ENCODE measurements around the gene POC1A.
"Not testable (repeated sequence)": the region's sequence is repeated elsewhere in the genome, so short reads cannot be mapped to it uniquely, and the experiment has no call there.

The POC1A gene

GRCh38 chr3:52181543-52181942 is 27.3 kb upstream of the POC1A start:
- Histone ChIP-seq H3K27me3 (ENCODE audit: control insufficient read depth, insufficient read depth, low read length) (no peaks in the 10 kb centered on the region), H3K4me3 (ENCODE audit: low read length) (no peak overlapping the region), H3K36me3 (ENCODE audit: control insufficient read depth, insufficient read depth, low read length) (no peaks in the 10 kb centered on the region), H3K4me1 (ENCODE audit: control insufficient read depth, insufficient read depth, low read length) (no peaks in the 10 kb centered on the region), H3K9ac (ENCODE audit: low read length) (no peak overlapping the region), H3K27ac (ENCODE audit: low read depth, low read length) (no peak overlapping the region)

- no peaks in the 10 kb centered on the region for H3K4me1 ChIP-seq (ENCODE audit: control insufficient read depth, insufficient read depth, low read length)
- no peak overlapping the region for H3K27ac ChIP-seq (ENCODE audit: low read depth, low read length)
- H3K27me3 ChIP-seq (ENCODE audit: control insufficient read depth, insufficient read depth, low read length), result no peaks in the 10 kb centered on the region
- no peaks in the 10 kb centered on the region for H3K36me3 ChIP-seq (ENCODE audit: control insufficient read depth, insufficient read depth, low read length)
- no peak overlapping the region for H3K9ac ChIP-seq (ENCODE audit: low read length)
- no peak overlapping the region for H3K4me3 ChIP-seq (ENCODE audit: low read length)
Measured at GRCh38 chr3:52178537-52178936, 24.3 kb upstream of the POC1A start.

GRCh38 chr3:52178126-52178525 is 23.9 kb upstream of the POC1A start:
- H3K4me1 ChIP-seq (ENCODE audit: control insufficient read depth, insufficient read depth, low read length); H3K9ac ChIP-seq (ENCODE audit: low read length); H3K27me3 ChIP-seq (ENCODE audit: control insufficient read depth, insufficient read depth, low read length); H3K4me3 ChIP-seq (ENCODE audit: low read length); H3K27ac ChIP-seq (ENCODE audit: low read depth, low read length); H3K36me3 ChIP-seq (ENCODE audit: control insufficient read depth, insufficient read depth, low read length): not testable (repeated sequence)

GRCh38 chr3:52177701-52178042 is 23.4 kb upstream of the POC1A start:
- Histone ChIP-seq H3K27me3 (ENCODE audit: control insufficient read depth, insufficient read depth, low read length) (no peaks in the 10 kb centered on the region), H3K4me1 (ENCODE audit: control insufficient read depth, insufficient read depth, low read length) (no peaks in the 10 kb centered on the region), H3K36me3 (ENCODE audit: control insufficient read depth, insufficient read depth, low read length) (no peaks in the 10 kb centered on the region), H3K27ac (ENCODE audit: low read depth, low read length) (no peak overlapping the region), H3K9ac (ENCODE audit: low read length) (no peak overlapping the region), H3K4me3 (ENCODE audit: low read length) (no peak overlapping the region)

- H3K9ac ChIP-seq (ENCODE audit: low read length), result no peak overlapping the region
- no peak overlapping the region for H3K27ac ChIP-seq (ENCODE audit: low read depth, low read length)
- H3K4me1 ChIP-seq (ENCODE audit: control insufficient read depth, insufficient read depth, low read length), result no peaks in the 10 kb centered on the region
- no peaks in the 10 kb centered on the region for H3K27me3 ChIP-seq (ENCODE audit: control insufficient read depth, insufficient read depth, low read length)
- H3K36me3 ChIP-seq (ENCODE audit: control insufficient read depth, insufficient read depth, low read length), result no peaks in the 10 kb centered on the region
- no peak overlapping the region for H3K4me3 ChIP-seq (ENCODE audit: low read length)
Measured at GRCh38 chr3:52176951-52177700, 22.9 kb upstream of the POC1A start.

GRCh38 chr3:52176180-52176752 is 22.0 kb upstream of the POC1A start:
- Histone ChIP-seq H3K4me1 (ENCODE audit: control insufficient read depth, insufficient read depth, low read length) (no peaks in the 10 kb centered on the region), H3K9ac (ENCODE audit: low read length) (no peak overlapping the region), H3K36me3 (ENCODE audit: control insufficient read depth, insufficient read depth, low read length) (no peaks in the 10 kb centered on the region), H3K4me3 (ENCODE audit: low read length) (no peak overlapping the region), H3K27me3 (ENCODE audit: control insufficient read depth, insufficient read depth, low read length) (no peaks in the 10 kb centered on the region), H3K27ac (ENCODE audit: low read depth, low read length) (no peak overlapping the region)

- Histone ChIP-seq H3K27me3 (ENCODE audit: control insufficient read depth, insufficient read depth, low read length) (no peaks in the 10 kb centered on the region), H3K27ac (ENCODE audit: low read depth, low read length) (no peak overlapping the region), H3K4me1 (ENCODE audit: control insufficient read depth, insufficient read depth, low read length) (no peaks in the 10 kb centered on the region), H3K4me3 (ENCODE audit: low read length) (no peak overlapping the region), H3K36me3 (ENCODE audit: control insufficient read depth, insufficient read depth, low read length) (no peaks in the 10 kb centered on the region), H3K9ac (ENCODE audit: low read length) (no peak overlapping the region)
Measured at GRCh38 chr3:52175416-52176179, 21.4 kb upstream of the POC1A start.

- Histone ChIP-seq H3K4me3 (ENCODE audit: low read length) (no peak overlapping the region), H3K36me3 (ENCODE audit: control insufficient read depth, insufficient read depth, low read length) (no peaks in the 10 kb centered on the region), H3K9ac (ENCODE audit: low read length) (no peak overlapping the region), H3K4me1 (ENCODE audit: control insufficient read depth, insufficient read depth, low read length) (no peaks in the 10 kb centered on the region), H3K27ac (ENCODE audit: low read depth, low read length) (no peak overlapping the region), H3K27me3 (ENCODE audit: control insufficient read depth, insufficient read depth, low read length) (no peaks in the 10 kb centered on the region)
Measured at GRCh38 chr3:52174896-52175295, 20.7 kb upstream of the POC1A start.

GRCh38 chr3:52173101-52173500 is 18.9 kb upstream of the POC1A start:
- Histone ChIP-seq H3K4me3 (ENCODE audit: low read length) (no peak overlapping the region), H3K27ac (ENCODE audit: low read depth, low read length) (no peak overlapping the region), H3K36me3 (ENCODE audit: control insufficient read depth, insufficient read depth, low read length) (no peaks in the 10 kb centered on the region), H3K9ac (ENCODE audit: low read length) (no peak overlapping the region), H3K27me3 (ENCODE audit: control insufficient read depth, insufficient read depth, low read length) (no peaks in the 10 kb centered on the region), H3K4me1 (ENCODE audit: control insufficient read depth, insufficient read depth, low read length) (no peaks in the 10 kb centered on the region)

GRCh38 chr3:52172262-52172757 is 18.1 kb upstream of the POC1A start:
- H3K27me3 ChIP-seq (ENCODE audit: control insufficient read depth, insufficient read depth, low read length), result no peaks in the 10 kb centered on the region
- no peak overlapping the region for H3K4me3 ChIP-seq (ENCODE audit: low read length)
- no peak overlapping the region for H3K9ac ChIP-seq (ENCODE audit: low read length)
- no peaks in the 10 kb centered on the region for H3K36me3 ChIP-seq (ENCODE audit: control insufficient read depth, insufficient read depth, low read length)
- H3K27ac ChIP-seq (ENCODE audit: low read depth, low read length), result no peak overlapping the region
- H3K4me1 ChIP-seq (ENCODE audit: control insufficient read depth, insufficient read depth, low read length), result no peaks in the 10 kb centered on the region

- Histone ChIP-seq H3K4me1 (ENCODE audit: control insufficient read depth, insufficient read depth, low read length) (no peaks in the 10 kb centered on the region), H3K9ac (ENCODE audit: low read length) (no peak overlapping the region), H3K27me3 (ENCODE audit: control insufficient read depth, insufficient read depth, low read length) (no peaks in the 10 kb centered on the region), H3K4me3 (ENCODE audit: low read length) (no peak overlapping the region), H3K36me3 (ENCODE audit: control insufficient read depth, insufficient read depth, low read length) (no peaks in the 10 kb centered on the region), H3K27ac (ENCODE audit: low read depth, low read length) (no peak overlapping the region)
Measured at GRCh38 chr3:52171514-52172261, 17.5 kb upstream of the POC1A start.

GRCh38 chr3:52170217-52170616 is 16.0 kb upstream of the POC1A start:
- not testable (repeated sequence) for H3K27ac ChIP-seq (ENCODE audit: low read depth, low read length); H3K27me3 ChIP-seq (ENCODE audit: control insufficient read depth, insufficient read depth, low read length); H3K9ac ChIP-seq (ENCODE audit: low read length); H3K4me3 ChIP-seq (ENCODE audit: low read length); H3K36me3 ChIP-seq (ENCODE audit: control insufficient read depth, insufficient read depth, low read length); H3K4me1 ChIP-seq (ENCODE audit: control insufficient read depth, insufficient read depth, low read length)
